ENCODE data around the gene DFFB.

Gene DFFB

GRCh38 chr1:3925762-3926161, 68.5 kb downstream of the DFFB start:
- Histone ChIP-seq H3K9ac (ENCODE audit: low read length in 2 of 2) (no peak overlapping the region), H3K27ac (ENCODE audit: low read length) (no peak overlapping the region), H3K36me3 (ENCODE audit: control insufficient read depth in 2 of 2, insufficient read depth in 2 of 2, low read length in 2 of 2) (no peaks in the 10 kb centered on the region), H3K9me3 (ENCODE audit: control insufficient read depth in 2 of 2, low read length in 2 of 2) (peaks cover 0 to 2% of the 10 kb centered on the region in 2 donors), H3K4me3 (ENCODE audit: low read length in 2 of 2) (no peak overlapping the region), H3K4me1 (ENCODE audit: control insufficient read depth, insufficient read depth, low read length) (no peaks in the 10 kb centered on the region), H3K27me3 (ENCODE audit: control insufficient read depth in 1 of 2, insufficient read depth in 2 of 2, low read length in 2 of 2) (peaks cover 0 to 13% of the 10 kb centered on the region in 2 donors)

GRCh38 chr1:3926956-3927355, 69.7 kb downstream of the DFFB start:
- H3K9ac ChIP-seq (ENCODE audit: low read length in 2 of 2), result no peak overlapping the region
- no peaks in the 10 kb centered on the region for H3K4me1 ChIP-seq (ENCODE audit: control insufficient read depth, insufficient read depth, low read length)
- H3K4me3 ChIP-seq (ENCODE audit: low read length in 2 of 2), result no peak overlapping the region
- H3K27ac ChIP-seq (ENCODE audit: low read length), result no peak overlapping the region
- no peaks in the 10 kb centered on the region for H3K36me3 ChIP-seq (ENCODE audit: control insufficient read depth in 2 of 2, insufficient read depth in 2 of 2, low read length in 2 of 2)
- H3K9me3 ChIP-seq (ENCODE audit: control insufficient read depth in 2 of 2, low read length in 2 of 2), result peaks cover 0 to 2% of the 10 kb centered on the region in 2 donors
- H3K27me3 ChIP-seq (ENCODE audit: control insufficient read depth in 1 of 2, insufficient read depth in 2 of 2, low read length in 2 of 2), result peaks cover 4 to 18% of the 10 kb centered on the region in 2 donors

- H3K4me1 ChIP-seq (ENCODE audit: control insufficient read depth, insufficient read depth, low read length), result no peaks in the 10 kb centered on the region
- peaks cover 0 to 2% of the 10 kb centered on the region in 2 donors for H3K9me3 ChIP-seq (ENCODE audit: control insufficient read depth in 2 of 2, low read length in 2 of 2)
- H3K27me3 ChIP-seq (ENCODE audit: control insufficient read depth in 1 of 2, insufficient read depth in 2 of 2, low read length in 2 of 2), result peaks cover 4 to 21% of the 10 kb centered on the region in 2 donors
- H3K27ac ChIP-seq (ENCODE audit: low read length), result no peak overlapping the region
- H3K4me3 ChIP-seq (ENCODE audit: low read length in 2 of 2), result no peak overlapping the region
- H3K36me3 ChIP-seq (ENCODE audit: control insufficient read depth in 2 of 2, insufficient read depth in 2 of 2, low read length in 2 of 2), result no peaks in the 10 kb centered on the region
- no peak overlapping the region for H3K9ac ChIP-seq (ENCODE audit: low read length in 2 of 2)
Observed at GRCh38 chr1:3928586-3928985, 71.3 kb downstream of the DFFB start.

DNA sequence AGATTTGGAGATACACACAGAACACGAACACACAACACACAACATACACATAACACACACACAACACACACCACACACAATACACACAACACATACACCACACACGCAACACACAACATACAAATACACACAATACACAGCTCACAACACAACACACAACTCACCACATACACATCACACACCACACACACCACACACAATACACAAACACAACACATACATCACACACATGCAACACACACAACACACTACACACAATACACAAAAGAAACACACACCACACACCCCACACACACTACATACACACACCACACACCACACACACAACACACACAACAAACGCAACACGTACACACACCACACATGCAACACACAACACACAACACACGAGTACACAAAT, 71.8 kb downstream of the DFFB start:
- H3K27me3 ChIP-seq (ENCODE audit: control insufficient read depth in 1 of 2, insufficient read depth in 2 of 2, low read length in 2 of 2), result peaks cover 4 to 21% of the 10 kb centered on the region in 2 donors
- H3K36me3 ChIP-seq (ENCODE audit: control insufficient read depth in 2 of 2, insufficient read depth in 2 of 2, low read length in 2 of 2), result no peaks in the 10 kb centered on the region
- peaks cover 0 to 2% of the 10 kb centered on the region in 2 donors for H3K9me3 ChIP-seq (ENCODE audit: control insufficient read depth in 2 of 2, low read length in 2 of 2)
- no peak overlapping the region for H3K4me3 ChIP-seq (ENCODE audit: low read length in 2 of 2)
- no peaks in the 10 kb centered on the region for H3K4me1 ChIP-seq (ENCODE audit: control insufficient read depth, insufficient read depth, low read length)
- H3K27ac ChIP-seq (ENCODE audit: low read length), result no peak overlapping the region
- H3K9ac ChIP-seq (ENCODE audit: low read length in 2 of 2), result no peak overlapping the region

- Histone ChIP-seq H3K27me3 (ENCODE audit: control insufficient read depth in 1 of 2, insufficient read depth in 2 of 2, low read length in 2 of 2) (peaks cover 4 to 16% of the 10 kb centered on the region in 2 donors), H3K36me3 (ENCODE audit: control insufficient read depth in 2 of 2, insufficient read depth in 2 of 2, low read length in 2 of 2) (no peaks in the 10 kb centered on the region), H3K9ac (ENCODE audit: low read length in 2 of 2) (no peak overlapping the region), H3K27ac (ENCODE audit: low read length) (no peak overlapping the region), H3K4me1 (ENCODE audit: control insufficient read depth, insufficient read depth, low read length) (no peaks in the 10 kb centered on the region), H3K9me3 (ENCODE audit: control insufficient read depth in 2 of 2, low read length in 2 of 2) (peaks cover 1 to 2% of the 10 kb centered on the region in 2 donors), H3K4me3 (ENCODE audit: low read length in 2 of 2) (no peak overlapping the region)
Observed at GRCh38 chr1:3930301-3931006, 73.2 kb downstream of the DFFB start.

DNA sequence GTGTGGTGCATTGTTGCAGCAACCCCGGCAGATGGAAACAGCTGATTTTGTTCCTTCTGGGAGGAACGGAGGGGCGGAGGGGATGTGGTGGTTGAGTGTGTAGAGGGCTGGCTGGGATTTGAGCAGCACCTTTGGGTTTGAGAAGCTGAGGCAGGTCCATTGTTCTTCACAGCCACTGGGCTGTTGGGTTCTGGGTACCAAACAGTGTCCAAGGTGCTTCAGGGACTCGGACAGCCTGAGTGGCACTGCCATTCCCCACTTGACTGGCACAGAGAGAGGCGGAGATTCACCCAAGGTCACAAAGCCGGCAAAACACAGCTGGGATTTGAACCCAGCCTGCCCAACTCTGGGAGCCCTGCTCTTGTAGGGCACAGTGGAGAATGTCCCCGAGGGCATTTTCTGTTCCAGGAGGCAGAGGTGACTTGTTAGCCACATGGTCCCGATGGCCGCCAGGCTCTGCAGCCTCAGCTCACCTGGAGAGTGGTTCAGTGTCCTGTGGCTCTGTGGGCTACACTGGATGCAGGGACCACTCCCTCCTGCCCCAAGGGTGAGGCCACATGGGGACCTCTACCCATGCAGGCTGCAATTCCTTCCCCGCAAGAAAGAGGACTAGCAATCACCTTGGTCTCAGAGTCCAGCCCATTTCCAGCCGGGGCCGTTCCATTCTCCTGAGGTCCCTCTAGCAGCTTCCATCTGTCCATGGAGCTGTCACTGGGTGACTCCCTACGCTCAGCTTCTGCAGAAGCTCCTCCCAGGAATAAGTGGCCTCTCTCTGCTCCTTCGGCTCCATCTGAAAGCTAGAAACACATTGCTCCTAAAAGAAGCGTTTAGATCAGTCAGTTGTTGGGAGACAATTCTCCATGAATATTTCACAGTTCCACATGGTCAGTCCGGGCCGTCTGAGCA, 74.0 kb downstream of the DFFB start:
- Histone ChIP-seq H3K9ac (ENCODE audit: low read length in 2 of 2) (no peak overlapping the region), H3K27ac (ENCODE audit: low read length) (no peak overlapping the region), H3K27me3 (ENCODE audit: control insufficient read depth in 1 of 2, insufficient read depth in 2 of 2, low read length in 2 of 2) (peaks cover 4 to 12% of the 10 kb centered on the region in 2 donors), H3K4me1 (ENCODE audit: control insufficient read depth, insufficient read depth, low read length) (no peaks in the 10 kb centered on the region), H3K9me3 (ENCODE audit: control insufficient read depth in 2 of 2, low read length in 2 of 2) (peaks cover 2 to 3% of the 10 kb centered on the region in 2 donors), H3K4me3 (ENCODE audit: low read length in 2 of 2) (no peak overlapping the region), H3K36me3 (ENCODE audit: control insufficient read depth in 2 of 2, insufficient read depth in 2 of 2, low read length in 2 of 2) (no peaks in the 10 kb centered on the region)

DNA sequence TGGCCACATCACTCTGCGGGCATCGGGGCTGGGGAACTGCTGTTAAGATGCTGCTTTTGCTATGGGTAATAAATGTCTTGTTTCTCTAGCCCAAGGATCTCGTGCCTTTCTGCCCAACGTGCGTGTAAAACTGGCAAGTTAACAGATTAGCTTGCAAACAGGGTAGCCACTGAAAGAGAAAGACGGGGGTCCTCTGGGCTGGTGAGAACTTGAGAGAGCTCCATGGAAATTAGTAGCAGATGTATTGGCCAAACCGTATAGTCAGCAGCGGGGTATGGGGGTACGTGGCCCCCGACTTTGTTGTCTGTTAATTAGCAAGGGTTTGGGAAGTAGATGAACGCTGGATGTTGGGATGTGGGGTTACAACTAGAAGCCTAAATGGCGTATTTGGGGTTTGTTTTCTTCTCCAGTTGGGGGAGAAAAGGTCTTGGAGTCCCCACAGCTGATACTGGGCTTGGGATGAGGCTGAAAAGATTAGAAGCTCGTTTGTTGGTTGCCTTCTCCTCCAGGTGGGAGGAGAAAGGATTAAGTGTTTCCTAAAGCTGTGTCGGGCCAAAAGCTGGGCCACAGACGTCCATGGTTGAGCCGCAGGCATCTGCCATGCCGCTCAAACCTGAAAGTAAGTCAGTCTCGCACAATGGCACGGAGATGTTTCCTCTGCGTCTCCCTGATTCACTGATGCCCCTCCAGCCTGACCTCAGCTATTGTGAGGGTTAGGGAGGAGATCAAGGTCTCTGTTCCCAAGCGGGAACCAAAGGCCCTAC, 75.1 kb downstream of the DFFB start:
- Histone ChIP-seq H3K27me3 (ENCODE audit: control insufficient read depth in 1 of 2, insufficient read depth in 2 of 2, low read length in 2 of 2) (peaks cover 4 to 11% of the 10 kb centered on the region in 2 donors), H3K27ac (ENCODE audit: low read length) (no peak overlapping the region), H3K4me1 (ENCODE audit: control insufficient read depth, insufficient read depth, low read length) (no peaks in the 10 kb centered on the region), H3K36me3 (ENCODE audit: control insufficient read depth in 2 of 2, insufficient read depth in 2 of 2, low read length in 2 of 2) (no peaks in the 10 kb centered on the region), H3K4me3 (ENCODE audit: low read length in 2 of 2) (no peak overlapping the region), H3K9me3 (ENCODE audit: control insufficient read depth in 2 of 2, low read length in 2 of 2) (peaks cover 2 to 3% of the 10 kb centered on the region in 2 donors), H3K9ac (ENCODE audit: low read length in 2 of 2) (no peak overlapping the region)
